GM19463 (cell line): ENCODE results near the gene FIGLA.
"Not testable (repeated sequence)": the region's sequence is repeated elsewhere in the genome, so short reads cannot be mapped to it uniquely, and the experiment has no call there.

Experiments used
- ATAC-seq: cut with Tn5 transposase; IDR thresholded peaks from one replicate; pipeline ENCODE4 v1.9.1; 2021; ENCODE audit warnings: mild to moderate bottlenecking, moderate library complexity; ENCODE audit not compliant: unreplicated experiment

Gene FIGLA

DNA sequence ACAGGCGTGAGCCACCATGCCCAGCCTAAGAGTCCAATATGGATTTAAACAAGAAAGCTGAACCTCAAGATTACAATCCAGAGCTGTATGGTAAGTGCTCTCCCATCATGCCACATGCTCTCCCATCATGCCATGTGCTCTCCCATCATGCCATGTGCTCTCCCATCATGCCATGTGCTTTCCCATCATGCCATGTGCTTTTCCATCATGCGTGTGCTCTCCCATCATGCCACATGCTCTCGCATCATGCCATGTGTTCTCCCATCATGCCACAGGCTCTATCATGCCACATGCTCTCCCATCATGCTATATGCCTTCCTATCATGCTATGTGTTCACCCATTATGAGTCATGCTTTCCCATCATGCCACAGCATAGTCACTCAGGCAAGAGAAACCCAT lies 43.2 kb downstream of the FIGLA start:
- ATAC-seq: no peak

GRCh38 chr2:70746094-70746974 lies 44.1 kb downstream of the FIGLA start:
- no peak for ATAC-seq

DNA sequence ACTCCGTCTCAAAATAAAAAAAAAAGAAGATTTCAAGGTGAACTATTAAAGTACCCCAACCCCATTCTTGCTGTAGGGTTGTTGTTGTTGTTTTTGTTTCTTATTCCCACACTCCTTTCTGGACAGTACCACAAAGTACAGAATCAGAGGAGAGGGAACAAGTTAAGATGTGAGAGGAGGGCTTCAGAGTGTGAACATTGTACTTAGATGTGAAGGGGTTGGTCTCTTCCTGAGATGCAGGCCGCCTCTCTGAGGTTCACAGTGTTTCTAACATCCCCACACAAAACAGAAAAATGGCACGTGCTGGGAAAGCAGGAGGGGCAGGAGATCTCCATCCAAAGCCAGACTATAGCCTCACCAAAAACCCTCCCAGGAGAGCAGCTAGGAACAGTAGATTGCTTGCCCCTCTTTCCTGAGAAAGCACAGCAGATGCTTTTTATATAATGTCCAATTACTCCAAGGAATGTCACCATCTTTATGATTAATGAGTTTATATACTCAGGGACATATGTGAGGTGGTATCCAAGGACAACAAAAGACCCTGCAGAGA lies 45.1 kb downstream of the FIGLA start:
- no peak for ATAC-seq

GRCh38 chr2:70744397-70744796 lies 46.0 kb downstream of the FIGLA start:
- ATAC-seq: no peak

DNA sequence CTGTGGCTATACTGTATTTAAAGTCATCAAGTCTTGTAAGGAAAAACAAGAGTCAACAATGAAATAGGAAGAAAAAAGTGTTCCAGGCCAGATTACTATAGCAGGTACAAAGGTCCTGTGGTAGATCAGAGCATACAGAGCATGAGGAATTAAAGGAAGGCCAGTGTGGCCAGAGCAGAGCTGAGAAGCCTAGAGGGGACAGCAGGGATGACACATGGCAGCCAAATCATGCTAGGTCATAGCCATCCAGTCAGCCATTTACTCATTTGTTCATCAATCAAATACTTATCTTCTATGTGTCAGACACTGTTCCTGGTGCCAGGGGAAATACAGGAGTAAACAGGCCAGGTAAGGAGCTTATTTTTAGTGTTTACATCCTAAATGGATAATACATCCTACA lies 46.8 kb downstream of the FIGLA start:
- ATAC-seq: no peak

- no peak for ATAC-seq
Measured at GRCh38 chr2:70743068-70743467, 47.4 kb downstream of the FIGLA start.

- not testable (repeated sequence) for ATAC-seq
Measured at GRCh38 chr2:70739492-70739891, 51.0 kb downstream of the FIGLA start.

DNA sequence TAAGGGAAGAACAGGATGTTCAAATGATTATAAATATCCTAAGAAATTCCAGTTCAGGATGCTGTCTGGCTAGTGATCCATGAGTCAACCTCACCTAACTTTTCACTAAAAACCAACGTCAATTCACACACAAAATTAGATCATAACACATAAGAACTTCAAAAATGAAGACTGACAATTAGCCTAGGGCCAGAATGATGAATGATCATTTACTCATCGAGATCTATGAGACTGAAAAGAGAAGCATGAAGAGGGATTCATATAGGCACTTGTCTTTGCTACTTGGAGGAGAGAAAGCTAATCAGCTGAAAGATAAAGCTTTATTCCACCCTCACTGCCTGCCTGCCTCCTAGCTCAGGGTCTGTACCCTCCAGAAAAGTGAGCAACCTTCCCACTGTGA lies 52.3 kb downstream of the FIGLA start:
- no peak for ATAC-seq

DNA sequence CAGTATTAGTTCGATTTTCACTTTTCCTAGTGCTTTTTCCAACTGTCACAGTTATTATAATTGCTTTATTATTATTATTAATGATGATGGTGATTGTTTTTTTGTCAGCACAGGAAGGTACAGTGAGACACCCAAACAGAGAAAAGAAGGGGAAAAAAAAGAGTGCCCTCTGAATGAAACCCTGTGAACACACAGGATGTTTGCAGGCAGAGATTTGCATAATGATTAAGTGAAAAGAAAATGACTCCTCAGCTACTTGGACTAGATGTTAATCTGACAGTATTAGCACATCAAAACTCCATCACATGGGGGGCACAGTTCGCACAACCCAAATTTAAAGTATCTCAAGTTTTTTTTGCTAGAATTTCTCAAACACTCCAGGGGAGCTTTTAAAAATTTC lies 55.4 kb downstream of the FIGLA start:
- ATAC-seq: no peak

GRCh38 chr2:70733646-70734180 lies 56.7 kb downstream of the FIGLA start:
- no peak for ATAC-seq

DNA sequence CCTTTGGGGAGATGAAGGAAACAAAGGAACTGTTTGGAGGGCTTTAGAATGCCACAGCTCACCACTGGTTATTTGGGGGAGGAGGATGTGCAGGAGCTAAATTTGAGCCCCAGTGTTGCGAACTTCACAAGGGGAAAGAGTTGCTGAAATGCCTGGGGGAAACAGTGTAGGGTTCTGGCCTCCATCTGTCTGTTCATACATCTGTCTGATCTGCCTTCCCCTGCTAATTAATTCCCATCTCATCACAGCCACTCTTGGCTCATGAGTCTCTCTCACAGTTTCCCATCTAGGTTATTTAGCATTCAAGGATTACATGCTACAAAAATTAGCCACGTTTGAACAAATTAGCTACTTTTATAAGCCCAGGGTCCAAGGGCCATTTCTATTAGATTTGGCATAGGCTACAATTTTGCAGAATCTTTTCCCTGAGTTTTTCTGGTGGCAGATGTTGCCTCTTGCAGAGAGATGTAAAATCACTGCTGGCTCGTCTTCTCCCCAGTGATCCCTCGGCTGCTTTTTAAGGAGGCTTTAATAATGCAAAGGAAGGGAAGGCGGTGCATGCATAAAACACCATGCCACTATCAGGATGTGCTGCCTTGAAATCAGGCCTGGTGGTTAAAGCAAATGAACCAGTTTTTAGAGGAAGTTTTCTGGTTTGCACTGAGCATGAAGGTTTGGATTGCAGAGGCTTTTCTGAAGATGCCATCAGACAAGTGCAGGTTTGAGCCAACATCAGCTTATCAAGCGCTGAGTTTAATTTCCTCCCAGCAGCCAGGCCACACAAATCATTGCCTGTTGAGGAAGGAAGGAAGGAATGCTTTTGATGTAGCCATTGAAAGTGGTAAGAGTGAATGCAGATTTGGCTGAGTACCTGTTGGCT lies 57.4 kb downstream of the FIGLA start:
- ATAC-seq: no peak

DNA sequence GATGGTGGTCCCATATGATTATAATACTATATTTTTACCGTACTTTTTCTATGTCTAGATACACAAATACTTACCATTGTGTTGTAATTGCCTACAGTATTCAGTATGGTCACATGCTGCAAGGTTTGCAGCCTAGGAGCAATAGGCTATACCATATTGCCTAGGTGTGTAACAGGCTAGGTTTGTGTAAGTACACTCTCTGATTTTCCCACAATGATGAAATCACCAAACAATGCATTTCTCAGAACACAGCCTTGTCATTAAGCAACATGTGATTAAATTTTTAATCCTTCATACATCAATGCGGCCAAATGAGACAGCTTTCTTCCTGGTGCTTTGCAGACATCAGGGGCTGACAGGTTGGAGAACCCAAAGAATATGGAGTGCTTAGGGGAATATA lies 59.7 kb downstream of the FIGLA start:
- ATAC-seq: no peak

DNA sequence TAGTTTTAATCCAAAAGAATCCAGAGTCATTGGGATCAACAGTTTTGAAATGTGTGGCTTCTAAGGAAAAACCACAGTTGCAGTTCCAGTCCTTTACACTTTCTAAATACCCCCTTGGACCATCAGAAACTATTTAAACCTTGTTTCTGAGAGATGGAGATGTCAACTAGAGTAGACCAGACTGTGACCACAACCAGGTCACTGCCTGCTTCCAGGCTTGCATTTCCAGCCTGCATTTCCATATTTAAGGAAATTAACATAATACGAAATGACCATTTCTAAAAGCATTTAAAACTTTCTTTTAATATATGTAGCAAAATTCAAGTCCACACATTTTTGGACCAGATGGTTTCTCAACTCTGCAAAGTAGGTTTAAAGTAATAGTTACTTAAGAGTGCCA lies 60.8 kb downstream of the FIGLA start:
- no peak for ATAC-seq

GRCh38 chr2:70728128-70728527 lies 62.3 kb downstream of the FIGLA start:
- no peak for ATAC-seq
